ENCODE data around the gene ABCF3.

The ABCF3 gene

GRCh38 chr3:184230603-184231528 is 44.9 kb downstream of the ABCF3 start:
- DNase-seq (ENCODE audit: low read depth in 1 of 2, low spot score in 1 of 2): peak; percentile 92 to 99
- TF ChIP-seq JUND (IDR thresholded peaks at IDR 0.05; ENCODE audit: low read depth): no peak

DNA sequence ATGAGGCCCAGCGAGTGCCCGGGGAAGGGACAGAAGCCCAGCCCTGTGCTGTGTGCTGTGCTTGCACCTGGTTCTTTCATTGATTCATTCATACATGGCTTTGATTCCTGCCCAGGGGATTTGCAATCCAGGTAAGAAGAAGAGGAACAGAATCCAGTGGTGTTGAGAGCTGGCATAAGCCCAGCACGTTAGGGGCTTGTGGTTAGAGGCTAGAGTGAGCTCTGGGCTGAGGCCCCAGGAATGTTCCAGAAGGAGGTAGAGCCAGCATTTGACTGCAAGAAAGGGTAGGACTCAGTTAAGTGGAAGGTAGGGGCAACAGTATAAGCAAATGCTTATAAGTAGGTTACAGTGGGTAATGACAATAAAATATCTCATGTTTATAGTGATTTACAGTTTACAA is 45.7 kb downstream of the ABCF3 start:
- TF ChIP-seq JUND (IDR thresholded peaks at IDR 0.05; ENCODE audit: low read depth): no peak
- in situ Hi-C loops (cut with HindIII; ENCODE audit: low pct_unique_long_range_greater_than_20kb, low sequenced_read_pairs): no loop called here

More at GRCh38 chr3:184230603-184231528, 44.9 kb downstream of the ABCF3 start:
- in situ Hi-C loops (cut with HindIII; ENCODE audit: low pct_unique_long_range_greater_than_20kb, low sequenced_read_pairs): no loop called here

GRCh38 chr3:184233127-184233843 is 47.3 kb downstream of the ABCF3 start:
- in situ Hi-C loops (cut with HindIII; ENCODE audit: low pct_unique_long_range_greater_than_20kb, low sequenced_read_pairs): no loop called here
- no peak for DNase-seq (ENCODE audit: low read depth in 1 of 2, low spot score in 1 of 2)
- no peak for TF ChIP-seq JUND (IDR thresholded peaks at IDR 0.05; ENCODE audit: low read depth)

More for the DNA sequence above, 45.7 kb downstream of the ABCF3 start:
- no peak for DNase-seq (ENCODE audit: low read depth in 1 of 2, low spot score in 1 of 2)

GRCh38 chr3:184234224-184234623 is 48.2 kb downstream of the ABCF3 start:
- no peak for TF ChIP-seq JUND (IDR thresholded peaks at IDR 0.05; ENCODE audit: low read depth)
- peak; percentile 93 to 96 for DNase-seq (ENCODE audit: low read depth in 1 of 2, low spot score in 1 of 2)
- in situ Hi-C loops (cut with HindIII; ENCODE audit: low pct_unique_long_range_greater_than_20kb, low sequenced_read_pairs): no loop called here

DNA sequence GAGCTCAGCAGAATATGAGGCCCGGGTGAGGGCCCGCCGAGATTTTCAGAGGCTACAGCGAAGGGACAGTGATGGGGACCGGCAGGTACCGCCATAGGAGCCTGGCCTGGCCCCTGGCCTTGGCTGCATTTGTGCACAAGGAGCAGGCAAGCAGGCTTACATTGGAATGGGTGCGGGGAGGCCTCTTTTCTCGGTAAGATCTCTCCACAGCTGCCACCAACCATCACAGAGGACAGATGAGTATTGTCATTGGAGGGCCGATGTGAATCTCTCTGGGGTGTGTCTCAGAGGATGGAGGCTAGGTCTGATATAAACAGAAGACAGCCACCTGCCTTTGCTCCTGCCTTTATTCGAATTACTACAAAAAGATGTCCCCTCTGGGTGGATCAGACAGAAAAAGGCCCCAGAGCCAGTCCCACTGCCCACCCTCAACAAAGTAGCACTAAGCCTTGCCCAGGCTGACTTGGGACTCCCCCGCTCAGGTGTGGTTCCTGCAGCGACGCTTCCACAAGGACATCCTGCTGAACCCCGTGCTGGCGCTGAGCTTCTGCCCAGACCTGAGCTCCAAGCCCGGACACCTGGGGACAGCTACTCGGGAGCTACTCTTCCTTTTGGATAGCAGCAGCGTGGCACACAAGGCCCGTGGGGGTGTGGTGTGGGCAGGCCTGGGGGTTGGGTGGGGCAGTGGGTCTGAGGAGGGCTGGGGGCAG is 48.8 kb downstream of the ABCF3 start:
- in situ Hi-C loops (cut with HindIII; ENCODE audit: low pct_unique_long_range_greater_than_20kb, low sequenced_read_pairs): no loop called here
- no peak for TF ChIP-seq JUND (IDR thresholded peaks at IDR 0.05; ENCODE audit: low read depth)
- DNase-seq (ENCODE audit: low read depth in 1 of 2, low spot score in 1 of 2): no peak

DNA sequence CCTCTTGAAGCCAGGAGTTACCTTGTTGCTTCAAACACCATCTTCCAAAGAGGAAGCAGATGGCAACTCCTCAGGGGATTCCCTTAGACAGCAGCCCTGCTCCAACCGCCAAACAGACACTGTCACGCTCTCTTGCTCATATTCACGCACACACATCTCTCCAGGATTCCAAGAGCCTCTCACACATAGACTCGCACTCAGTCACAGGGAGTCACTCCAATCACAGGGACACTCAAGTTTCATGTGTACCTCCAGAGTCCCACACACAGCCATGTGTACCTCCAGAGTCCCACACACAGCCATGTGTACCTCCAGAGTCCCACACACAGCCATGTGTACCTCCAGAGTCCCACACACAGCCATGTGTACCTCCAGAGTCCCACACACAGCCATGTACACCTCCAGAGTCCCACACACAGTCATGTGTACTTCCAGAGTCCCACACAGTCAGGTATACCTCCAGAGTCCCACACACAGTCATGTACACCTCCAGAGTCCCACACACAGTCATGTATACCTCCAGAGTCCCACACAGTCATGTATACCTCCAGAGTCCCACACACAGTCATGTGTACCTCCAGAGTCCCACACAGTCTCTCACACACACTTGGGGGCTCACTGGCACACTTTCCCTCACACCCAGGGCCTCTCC is 49.5 kb downstream of the ABCF3 start:
- in situ Hi-C loops (cut with HindIII; ENCODE audit: low pct_unique_long_range_greater_than_20kb, low sequenced_read_pairs): no loop called here
- TF ChIP-seq JUND (IDR thresholded peaks at IDR 0.05; ENCODE audit: low read depth): no peak
- DNase-seq (ENCODE audit: low read depth in 1 of 2, low spot score in 1 of 2): no peak

DNA sequence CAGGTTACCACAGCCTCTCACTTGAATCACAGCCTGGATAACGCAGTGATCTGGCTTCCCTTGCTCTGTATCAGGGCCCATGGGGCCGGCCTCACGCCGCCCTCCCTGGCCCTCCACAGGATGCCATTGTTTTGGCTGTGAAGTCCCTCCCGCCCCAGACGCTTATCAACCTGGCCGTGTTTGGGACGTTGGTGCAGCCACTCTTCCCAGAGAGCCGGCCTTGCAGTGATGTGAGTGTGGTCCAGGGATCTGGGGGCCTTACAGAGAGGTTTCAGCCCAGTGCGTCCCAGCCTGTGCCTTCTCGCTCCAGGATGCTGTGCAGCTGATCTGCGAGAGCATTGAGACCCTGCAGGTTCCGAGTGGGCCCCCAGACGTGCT is 50.0 kb downstream of the ABCF3 start:
- TF ChIP-seq JUND (IDR thresholded peaks at IDR 0.05; ENCODE audit: low read depth): no peak
- in situ Hi-C loops (cut with HindIII; ENCODE audit: low pct_unique_long_range_greater_than_20kb, low sequenced_read_pairs): no loop called here
- DNase-seq (ENCODE audit: low read depth in 1 of 2, low spot score in 1 of 2): peak in 1 of 2 experiments; percentile 2

DNA sequence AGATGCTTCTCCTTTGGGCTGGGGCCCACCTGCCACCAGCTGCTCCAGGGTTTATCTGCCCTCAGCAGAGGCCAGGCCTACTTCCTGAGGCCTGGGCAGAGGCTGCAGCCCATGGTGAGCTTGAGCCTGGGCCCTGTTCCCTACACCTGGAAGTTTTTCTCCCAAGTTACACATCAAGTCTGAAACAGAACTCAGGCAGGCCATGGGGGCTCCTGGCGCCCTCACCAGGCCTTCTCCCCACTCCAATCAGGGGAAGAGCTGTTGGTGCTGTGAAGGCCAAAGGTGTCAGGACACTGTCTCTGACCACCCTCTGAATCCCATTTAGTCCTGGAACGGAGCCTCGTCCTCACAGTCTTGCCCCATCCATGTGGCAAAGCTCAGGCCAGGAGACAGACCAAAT is 50.6 kb downstream of the ABCF3 start:
- TF ChIP-seq JUND (IDR thresholded peaks at IDR 0.05; ENCODE audit: low read depth): no peak
- in situ Hi-C loops (cut with HindIII; ENCODE audit: low pct_unique_long_range_greater_than_20kb, low sequenced_read_pairs): no loop called here
- DNase-seq (ENCODE audit: low read depth in 1 of 2, low spot score in 1 of 2): no peak

DNA sequence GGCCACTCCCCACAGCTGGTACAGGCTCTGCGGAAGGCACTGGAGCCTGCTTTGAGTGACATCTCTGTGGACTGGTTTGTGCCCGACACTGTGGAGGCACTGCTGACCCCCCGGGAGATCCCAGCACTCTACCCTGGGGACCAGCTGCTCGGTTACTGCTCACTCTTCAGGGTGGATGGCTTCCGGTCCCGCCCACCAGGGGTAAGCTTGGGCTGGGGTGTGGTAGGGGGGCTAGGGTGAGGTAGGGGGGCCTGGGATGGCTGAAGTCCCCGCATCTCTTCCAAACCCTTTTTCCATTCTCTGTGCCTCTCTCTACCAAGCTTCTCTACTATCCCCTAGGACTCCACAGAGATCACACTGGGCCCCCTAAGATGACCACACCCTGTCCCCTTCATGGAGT is 51.2 kb downstream of the ABCF3 start:
- TF ChIP-seq JUND (IDR thresholded peaks at IDR 0.05; ENCODE audit: low read depth): no peak
- in situ Hi-C loops (cut with HindIII; ENCODE audit: low pct_unique_long_range_greater_than_20kb, low sequenced_read_pairs): no loop called here
- no peak for DNase-seq (ENCODE audit: low read depth in 1 of 2, low spot score in 1 of 2)

DNA sequence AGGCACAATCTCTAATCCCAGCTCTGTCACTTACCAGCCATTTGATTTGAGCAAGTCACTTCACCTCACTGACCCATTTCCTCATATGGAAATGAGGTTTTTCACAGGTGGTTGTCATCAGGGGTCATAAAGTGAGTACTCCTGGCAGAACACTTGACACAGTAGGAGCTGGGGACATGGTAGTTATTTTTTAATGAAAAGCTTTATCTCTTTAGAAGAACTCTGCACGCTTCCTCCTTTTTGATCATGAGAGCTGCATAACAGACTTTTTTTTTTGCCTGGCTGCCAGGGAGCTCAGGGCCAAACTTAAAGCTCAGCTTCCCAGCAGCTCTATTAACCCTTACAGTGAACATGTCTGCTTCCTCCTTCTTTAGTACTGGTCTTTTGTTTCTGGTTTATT is 51.8 kb downstream of the ABCF3 start:
- no peak for TF ChIP-seq JUND (IDR thresholded peaks at IDR 0.05; ENCODE audit: low read depth)
- in situ Hi-C loops (cut with HindIII; ENCODE audit: low pct_unique_long_range_greater_than_20kb, low sequenced_read_pairs): no loop called here
- DNase-seq (ENCODE audit: low read depth in 1 of 2, low spot score in 1 of 2): no peak

GRCh38 chr3:184238246-184238818 is 52.3 kb downstream of the ABCF3 start:
- in situ Hi-C loops (cut with HindIII; ENCODE audit: low pct_unique_long_range_greater_than_20kb, low sequenced_read_pairs): no loop called here
- no peak for TF ChIP-seq JUND (IDR thresholded peaks at IDR 0.05; ENCODE audit: low read depth)
- no peak for DNase-seq (ENCODE audit: low read depth in 1 of 2, low spot score in 1 of 2)

GRCh38 chr3:184239221-184239620 is 53.2 kb downstream of the ABCF3 start:
- TF ChIP-seq JUND (IDR thresholded peaks at IDR 0.05; ENCODE audit: low read depth): no peak
- in situ Hi-C loops (cut with HindIII; ENCODE audit: low pct_unique_long_range_greater_than_20kb, low sequenced_read_pairs): no loop called here
- DNase-seq (ENCODE audit: low read depth in 1 of 2, low spot score in 1 of 2): no peak

Measured in T47D (cell line).